Astrocyte (in vitro differentiated cells and primary cell): ENCODE results near the gene NTRK1. TPM values are rescaled to one million over a fixed set of nuclear protein-coding genes. Genes with fewer than 3 reads are reported as not detected.

Source experiments
- DNase-seq: peaks from one replicate; pipeline ENCODE4 v3.0.0-alpha.2; 2010; ENCODE audit warnings: low read depth
- FAIRE-seq: peaks from 2 replicates; lab custom pipeline; 2011; peaks lifted over from hg19 to GRCh38; lab: Jason Lieb, UNC
- H2AFZ ChIP-seq: 2 replicates; pipeline ENCODE4 v1.6.0; 2012; ENCODE audit warnings: low read depth, low read length, inconsistent platforms
- H3K27ac ChIP-seq: 2 replicates; pipeline ENCODE4 v1.5.1; 2011; ENCODE audit warnings: low read depth, low read length, inconsistent platforms
- H3K27me3 ChIP-seq: 2 replicates; pipeline ENCODE4 v1.6.0; 2011; ENCODE audit warnings: low read length, inconsistent platforms; ENCODE audit not compliant: insufficient read depth
- H3K36me3 ChIP-seq: 2 replicates; pipeline ENCODE4 v1.5.1; 2011; ENCODE audit warnings: low read length, inconsistent platforms; ENCODE audit not compliant: insufficient read depth
- H3K4me1 ChIP-seq: 2 replicates; pipeline ENCODE4 v1.5.1; 2011; ENCODE audit warnings: low read length, inconsistent platforms; ENCODE audit not compliant: insufficient read depth
- H3K4me2 ChIP-seq: 2 replicates; pipeline ENCODE4 v1.6.0; 2012; ENCODE audit warnings: low read length, inconsistent platforms
- H3K4me3 ChIP-seq: 2 replicates; pipeline ENCODE4 v1.5.1; 2011; ENCODE audit warnings: low read depth, mild to moderate bottlenecking, low read length, inconsistent platforms; ENCODE audit not compliant: insufficient read depth
- H3K79me2 ChIP-seq: 2 replicates; pipeline ENCODE4 v1.6.0; 2012; ENCODE audit warnings: mild to moderate bottlenecking, low read length, inconsistent platforms; ENCODE audit not compliant: insufficient read depth
- H3K9ac ChIP-seq: 2 replicates; pipeline ENCODE4 v1.6.0; 2012; ENCODE audit warnings: mild to moderate bottlenecking, low read length, inconsistent platforms
- H3K9me3 ChIP-seq: 2 replicates; pipeline ENCODE4 v1.5.1; 2012; ENCODE audit warnings: low read depth, mild to moderate bottlenecking, low read length, inconsistent platforms; ENCODE audit not compliant: insufficient read depth
- H4K20me1 ChIP-seq: 2 replicates; pipeline ENCODE4 v1.6.0; 2012; ENCODE audit warnings: low read length, inconsistent platforms; ENCODE audit not compliant: insufficient read depth
- H3K27ac Mint-ChIP-seq: one replicate; pipeline ENCODE4 v1.8.0; 2021; ENCODE audit warnings: mild to moderate bottlenecking, mixed read lengths; ENCODE audit not compliant: unreplicated experiment
- H3K27me3 Mint-ChIP-seq: one replicate; pipeline ENCODE4 v1.8.0; 2021; ENCODE audit warnings: low read depth, mixed read lengths; ENCODE audit not compliant: unreplicated experiment
- H3K36me3 Mint-ChIP-seq: one replicate; pipeline ENCODE4 v1.8.0; 2021; ENCODE audit warnings: low read depth, mixed read lengths; ENCODE audit not compliant: unreplicated experiment
- H3K4me1 Mint-ChIP-seq: one replicate; pipeline ENCODE4 v1.8.0; 2021; ENCODE audit warnings: low read depth, mixed read lengths; ENCODE audit not compliant: unreplicated experiment
- H3K4me3 Mint-ChIP-seq: one replicate; pipeline ENCODE4 v1.8.0; 2021; ENCODE audit warnings: mild to moderate bottlenecking, moderate library complexity, mixed read lengths; ENCODE audit not compliant: unreplicated experiment
- H3K9me3 Mint-ChIP-seq: one replicate; pipeline ENCODE4 v1.8.0; 2021; ENCODE audit warnings: mild to moderate bottlenecking, mixed read lengths; ENCODE audit not compliant: unreplicated experiment
- CTCF ChIP-seq: IDR thresholded peaks from 2 replicates; pipeline ENCODE4 v1.5.1; 2011; ENCODE audit warnings: low read depth, mild to moderate bottlenecking, inconsistent platforms, low read length, moderate library complexity; ENCODE audit not compliant: insufficient read depth
- EZH2 ChIP-seq: IDR thresholded peaks from 2 replicates; pipeline ENCODE4 v1.6.1; 2012; ENCODE audit warnings: mild to moderate bottlenecking, low read length, inconsistent platforms; ENCODE audit not compliant: insufficient read depth
- total RNA-seq: library from RNA; stranded (reverse); gene quantifications from 2 replicates; pipeline ENCODE4 v1.2.1, GENCODE V29; 2021

NTRK1 gene
- total RNA-seq, 1 donor from 2014 or later, result 0.27 TPM

GRCh38 chr1:156923670-156924477 is 63.2 kb downstream of the NTRK1 start:
- peaks cover 81% of the 10 kb centered on the region for H3K27me3 Mint-ChIP-seq
- Histone ChIP-seq H3K79me2 (no peaks in the 10 kb centered on the region), H3K27ac (no peak overlapping the region), H3K4me1 (peaks cover 28% of the 10 kb centered on the region), H3K36me3 (no peaks in the 10 kb centered on the region), H3K9ac (no peak overlapping the region), H3K9me3 (no peaks in the 10 kb centered on the region), H3K4me2 (peak overlapping the region; percentile 49), H4K20me1 (peaks cover 23% of the 10 kb centered on the region), H3K27me3 (peaks cover 48% of the 10 kb centered on the region), H3K4me3 (no peak overlapping the region), H2AFZ (no peak overlapping the region)
- H3K36me3 Mint-ChIP-seq, result no peaks in the 10 kb centered on the region
- no peak overlapping the region for H3K27ac Mint-ChIP-seq
- peaks cover 2% of the 10 kb centered on the region for H3K9me3 Mint-ChIP-seq
- no peak overlapping the region for H3K4me3 Mint-ChIP-seq
- TF ChIP-seq CTCF (no peak), EZH2 (peak; percentile 82)
- peaks cover 8% of the 10 kb centered on the region for H3K4me1 Mint-ChIP-seq
- FAIRE-seq (no peak), DNase-seq (no peak)

- H3K4me3 ChIP-seq, result no peak overlapping the region
- no peak for FAIRE-seq
These were observed 64.0 kb downstream of the NTRK1 start for GRCh38 chr1:156924478-156925153.

More at GRCh38 chr1:156924478-156925153, 64.0 kb downstream of the NTRK1 start:
- H4K20me1 ChIP-seq, result peaks cover 23% of the 10 kb centered on the region
- Mint-ChIP-seq H3K4me1 (peaks cover 8% of the 10 kb centered on the region), H3K9me3 (peaks cover 1% of the 10 kb centered on the region), H3K27me3 (peaks cover 83% of the 10 kb centered on the region), H3K4me3 (no peak overlapping the region), H3K36me3 (no peaks in the 10 kb centered on the region), H3K27ac (no peak overlapping the region)
- H3K36me3 ChIP-seq, result no peaks in the 10 kb centered on the region
- peaks cover 54% of the 10 kb centered on the region for H3K27me3 ChIP-seq
- no peak overlapping the region for H2AFZ ChIP-seq
- peaks cover 28% of the 10 kb centered on the region for H3K4me1 ChIP-seq
- H3K79me2 ChIP-seq, result no peaks in the 10 kb centered on the region
- H3K9ac ChIP-seq, result no peak overlapping the region
- TF ChIP-seq EZH2 (peak; percentile 6), CTCF (no peak)
- H3K4me2 ChIP-seq, result no peak overlapping the region
- no peak overlapping the region for H3K27ac ChIP-seq
- DNase-seq, result no peak
- no peaks in the 10 kb centered on the region for H3K9me3 ChIP-seq
